Keratinocyte (primary cell): Measurements from ENCODE around the gene SLC18A2. TPM values are rescaled to one million over a fixed set of nuclear protein-coding genes. Genes with fewer than 3 reads are reported as not detected.

Experiments used
- DNase-seq: peaks from one replicate; pipeline ENCODE4 v3.0.0-alpha.2; 2011; ENCODE audit warnings: low read depth, missing footprints, low spot score
- FAIRE-seq: peaks from 2 replicates; lab custom pipeline; 2011; peaks lifted over from hg19 to GRCh38; lab: Jason Lieb, UNC
- H2AFZ ChIP-seq: 2 replicates; pipeline ENCODE4 v1.6.0; 2012; ENCODE audit warnings: low read length, control low read depth, inconsistent platforms; ENCODE audit not compliant: control insufficient read depth
- H3K27ac ChIP-seq: 2 replicates; pipeline ENCODE4 v1.5.1; 2011; ENCODE audit warnings: low read length; ENCODE audit not compliant: control insufficient read depth, insufficient read depth
- H3K27me3 ChIP-seq: 3 replicates; pipeline ENCODE4 v1.6.0; 2011; ENCODE audit warnings: low read length; ENCODE audit not compliant: control insufficient read depth, insufficient read depth; ENCODE audit errors: extremely low read depth
- H3K36me3 ChIP-seq, 2 experiments: 2 replicates in 1 of 2; 3 replicates in 1 of 2; pipeline ENCODE4 v1.5.1; 2011; ENCODE audit warnings: low read length in 2 of 2, mild to moderate bottlenecking in 1 of 2; ENCODE audit not compliant: control insufficient read depth in 2 of 2, insufficient read depth in 2 of 2; ENCODE audit errors: extremely low read depth in 1 of 2
- H3K4me1 ChIP-seq: 3 replicates; pipeline ENCODE4 v1.5.1; 2011; ENCODE audit warnings: low read length; ENCODE audit not compliant: control insufficient read depth, insufficient read depth; ENCODE audit errors: extremely low read depth
- H3K4me2 ChIP-seq: 3 replicates; pipeline ENCODE4 v1.6.0; 2011; ENCODE audit warnings: low read depth, low read length; ENCODE audit not compliant: control insufficient read depth, insufficient read depth; ENCODE audit errors: extremely low read depth
- H3K4me3 ChIP-seq, 3 experiments: fragments of 200-600 bp in 1 of 3; sonication (generic) in 1 of 3; 2 replicates in 2 of 3; 3 replicates in 1 of 3; pipeline ENCODE4 v1.5.1; 2011 to 2016; ENCODE audit warnings: low read length in 3 of 3, mild to moderate bottlenecking in 3 of 3, control low read depth in 2 of 3, inconsistent platforms in 1 of 3, low read depth in 1 of 3, mixed read lengths in 1 of 3, mixed run types in 1 of 3, moderate library complexity in 1 of 3; ENCODE audit not compliant: control insufficient read depth in 2 of 3, insufficient read depth in 2 of 3; ENCODE audit errors: extremely low read depth in 1 of 3
- H3K79me2 ChIP-seq: 2 replicates; pipeline ENCODE4 v1.6.0; 2012; ENCODE audit warnings: low read length; ENCODE audit not compliant: control insufficient read depth, insufficient read depth
- H3K9ac ChIP-seq: 3 replicates; pipeline ENCODE4 v1.6.0; 2011; ENCODE audit warnings: low read length; ENCODE audit not compliant: control insufficient read depth, insufficient read depth; ENCODE audit errors: extremely low read depth
- H3K9me1 ChIP-seq: 3 replicates; pipeline ENCODE4 v1.6.0; 2011; ENCODE audit warnings: low read length; ENCODE audit not compliant: control insufficient read depth, insufficient read depth; ENCODE audit errors: extremely low read depth
- H3K9me3 ChIP-seq: 2 replicates; pipeline ENCODE4 v1.5.1; 2012; ENCODE audit warnings: low read depth, low read length; ENCODE audit not compliant: control insufficient read depth
- H4K20me1 ChIP-seq: 3 replicates; pipeline ENCODE4 v1.6.0; 2011; ENCODE audit warnings: low read length; ENCODE audit not compliant: control insufficient read depth, insufficient read depth; ENCODE audit errors: extremely low read depth
- EZH2 ChIP-seq: IDR thresholded peaks from one replicate; pipeline ENCODE4 v1.6.1; 2012; ENCODE audit warnings: inconsistent platforms, mild to moderate bottlenecking, low read length, moderate library complexity
- dilution Hi-C: fragments of 300-500 bp; cut with MboI; formaldehyde crosslinking; loops from one replicate; pipeline ENCODE4 v1.7.0; 2020; ENCODE audit warnings: low sequenced_read_pairs; ENCODE audit not compliant: extremely low pct_ligation_motif_present
- polyA plus RNA-seq, 5 experiments: library from polyadenylated mRNA; depleted of rRNA in 3 of 5; stranded (reverse) in 3 of 5; stranded (forward) in 1 of 5; unstranded in 1 of 5; fragments of >200 nt; gene quantifications; 1 replicate in 1 of 5; 2 replicates in 3 of 5; 3 replicates in 1 of 5; pipeline versions ENCODE4 v1.2.1 to v1.2.3, GENCODE V29; 2011 to 2012; ENCODE audit warnings: missing spikeins in 2 of 5, low read depth in 1 of 5, low replicate concordance in 1 of 5
- TF ChIP-seq, protein P1 (sequence below), 3 experiments: IDR thresholded peaks in 1 of 3; conservative IDR thresholded peaks in 1 of 3; optimal IDR thresholded peaks in 1 of 3; 2 replicates in 2 of 3; 3 replicates in 1 of 3; pipeline versions ENCODE3 to v1.5.1; 2011; ENCODE audit warnings: low read length in 3 of 3, mild to moderate bottlenecking in 3 of 3, moderate library complexity in 2 of 3, control low read depth in 1 of 3, inconsistent platforms in 1 of 3; ENCODE audit not compliant: insufficient read depth in 2 of 3; ENCODE audit errors: extremely low read depth in 1 of 3

The SLC18A2 gene
- polyA plus RNA-seq, 1 donor (not counting 4 experiments of a cell fraction or from before 2014, with no cell fraction given), result not detected

DNA sequence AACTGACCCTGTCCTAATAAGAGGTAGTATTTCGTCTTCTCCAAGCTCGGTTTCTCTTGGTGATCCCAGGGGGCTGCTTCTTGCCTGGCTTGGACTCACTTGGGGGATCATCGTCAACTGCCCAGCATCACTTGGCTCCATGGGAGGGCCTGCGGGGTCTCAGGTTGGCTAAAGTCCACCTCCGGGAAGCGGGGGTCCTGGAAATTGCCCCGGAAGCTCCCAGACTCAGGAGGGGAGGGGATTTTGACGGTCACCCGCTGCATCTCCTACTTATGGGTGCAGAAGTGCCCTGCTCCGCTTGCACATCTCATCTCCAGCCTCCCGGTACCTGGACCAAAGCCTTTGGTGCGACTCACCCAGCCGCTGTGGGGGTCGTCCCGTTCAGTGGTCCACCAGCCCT lies 24.9 kb upstream of the SLC18A2 start:
- H2AFZ ChIP-seq, result no peak overlapping the region
- no peaks in the 10 kb centered on the region for H3K36me3 ChIP-seq
- H4K20me1 ChIP-seq, result no peaks in the 10 kb centered on the region
- H3K27ac ChIP-seq, result no peak overlapping the region
- H3K27me3 ChIP-seq, result peaks cover 26% of the 10 kb centered on the region
- no peak overlapping the region for H3K9ac ChIP-seq
- FAIRE-seq (no peak), DNase-seq (no peak)
- no peaks in the 10 kb centered on the region for H3K9me1 ChIP-seq
- H3K9me3 ChIP-seq, result no peaks in the 10 kb centered on the region
- H3K4me3 ChIP-seq, result no peak overlapping the region
- TF ChIP-seq EZH2, result no peak
- TF ChIP-seq, protein P1, sequence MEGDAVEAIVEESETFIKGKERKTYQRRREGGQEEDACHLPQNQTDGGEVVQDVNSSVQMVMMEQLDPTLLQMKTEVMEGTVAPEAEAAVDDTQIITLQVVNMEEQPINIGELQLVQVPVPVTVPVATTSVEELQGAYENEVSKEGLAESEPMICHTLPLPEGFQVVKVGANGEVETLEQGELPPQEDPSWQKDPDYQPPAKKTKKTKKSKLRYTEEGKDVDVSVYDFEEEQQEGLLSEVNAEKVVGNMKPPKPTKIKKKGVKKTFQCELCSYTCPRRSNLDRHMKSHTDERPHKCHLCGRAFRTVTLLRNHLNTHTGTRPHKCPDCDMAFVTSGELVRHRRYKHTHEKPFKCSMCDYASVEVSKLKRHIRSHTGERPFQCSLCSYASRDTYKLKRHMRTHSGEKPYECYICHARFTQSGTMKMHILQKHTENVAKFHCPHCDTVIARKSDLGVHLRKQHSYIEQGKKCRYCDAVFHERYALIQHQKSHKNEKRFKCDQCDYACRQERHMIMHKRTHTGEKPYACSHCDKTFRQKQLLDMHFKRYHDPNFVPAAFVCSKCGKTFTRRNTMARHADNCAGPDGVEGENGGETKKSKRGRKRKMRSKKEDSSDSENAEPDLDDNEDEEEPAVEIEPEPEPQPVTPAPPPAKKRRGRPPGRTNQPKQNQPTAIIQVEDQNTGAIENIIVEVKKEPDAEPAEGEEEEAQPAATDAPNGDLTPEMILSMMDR (optimal IDR thresholded peaks at IDR 0.05 in 1 of 3, IDR thresholded peaks at IDR 0.05 in 1 of 3, conservative IDR thresholded peaks at IDR 0.05 in 1 of 3; ENCODE audit: extremely low read depth in 1 of 3, insufficient read depth in 2 of 3, low read length in 3 of 3), result no peak
- no peaks in the 10 kb centered on the region for H3K79me2 ChIP-seq
- dilution Hi-C loops, result no loop called here
- peaks cover 9% of the 10 kb centered on the region for H3K4me1 ChIP-seq
- no peak overlapping the region for H3K4me2 ChIP-seq

DNA sequence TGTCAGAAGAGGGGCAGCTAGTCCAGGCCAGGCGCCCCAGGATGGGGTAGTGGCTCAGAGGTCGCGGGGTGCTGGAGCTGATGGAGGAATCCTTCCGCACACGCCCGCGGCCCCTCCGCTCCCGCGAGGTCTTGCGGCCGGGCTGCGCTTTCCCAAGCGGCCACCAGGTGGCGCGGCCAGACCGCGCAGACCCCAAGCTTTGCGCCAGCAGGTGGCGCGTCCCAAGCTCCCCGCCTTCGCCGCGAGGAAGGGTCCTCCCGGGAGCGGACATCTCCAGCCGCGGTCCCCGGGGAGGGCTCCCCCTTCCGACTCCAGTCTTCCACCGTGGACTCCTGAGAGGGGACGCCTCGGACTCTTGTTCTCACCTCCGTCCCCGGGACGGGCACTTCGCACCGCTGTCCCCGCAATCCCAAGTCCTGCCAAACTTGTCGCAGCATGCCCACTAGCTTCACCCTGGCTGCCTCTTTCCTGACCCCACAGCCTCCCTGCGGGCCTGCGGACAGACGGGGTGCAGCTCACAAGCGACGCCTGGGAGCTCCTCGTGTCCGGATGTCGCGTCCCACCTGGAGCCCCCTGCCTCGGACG lies 24.2 kb upstream of the SLC18A2 start:
- no peaks in the 10 kb centered on the region for H3K79me2 ChIP-seq
- H3K27me3 ChIP-seq, result peaks cover 23% of the 10 kb centered on the region
- FAIRE-seq (no peak), DNase-seq (no peak)
- H3K27ac ChIP-seq, result no peak overlapping the region
- H4K20me1 ChIP-seq, result no peaks in the 10 kb centered on the region
- peak overlapping the region; percentile 55 to 68 (median 55) for H3K4me3 ChIP-seq
- H2AFZ ChIP-seq, result peak overlapping the region; percentile 70
- dilution Hi-C loops, result no loop called here
- no peaks in the 10 kb centered on the region for H3K36me3 ChIP-seq
- peak overlapping the region; percentile 18 for H3K9ac ChIP-seq
- TF ChIP-seq, protein P1 (optimal IDR thresholded peaks at IDR 0.05 in 1 of 3, IDR thresholded peaks at IDR 0.05 in 1 of 3, conservative IDR thresholded peaks at IDR 0.05 in 1 of 3; ENCODE audit: extremely low read depth in 1 of 3, insufficient read depth in 2 of 3, low read length in 3 of 3), result peak; percentile 91 to 100 (median 93)
- TF ChIP-seq EZH2, result no peak
- peak overlapping the region; percentile 92 for H3K4me2 ChIP-seq
- peaks cover 9% of the 10 kb centered on the region for H3K4me1 ChIP-seq
- no peaks in the 10 kb centered on the region for H3K9me3 ChIP-seq
- H3K9me1 ChIP-seq, result no peaks in the 10 kb centered on the region
